Activated CD8-positive, alpha-beta T cell treated with anti-CD3 and anti-CD28 coated beads for 36 hours (primary cell): ENCODE data around the gene P3H3. TPM values are rescaled to one million over a fixed set of nuclear protein-coding genes. Genes with fewer than 3 reads are reported as not detected.

Experiments used
- ATAC-seq: fragments of 200-7000 bp; cut with Tn5 transposase; one replicate; pipeline ENCODE4 v1.10.0; 2021; ENCODE audit warnings: mild to moderate bottlenecking, moderate library complexity
- CTCF ChIA-PET: fragments of 350-600 bp; sonication (Branson Sonifier 250); formaldehyde crosslinking; loops from one replicate; lab custom pipeline; 2021; ENCODE audit warnings: antibody characterized with exemption; lab: Charles Lee
- POLR2A ChIA-PET: fragments of 350-600 bp; sonication (Branson Sonifier 250); formaldehyde crosslinking; loops from one replicate; lab custom pipeline; 2021; ENCODE audit warnings: antibody characterized with exemption; lab: Charles Lee
- DNase-seq: peaks from one replicate; pipeline ENCODE4 v3.0.0-alpha.2; 2020
- H3K27ac Mint-ChIP-seq: one replicate; pipeline ENCODE4 v1.8.0; 2021; ENCODE audit warnings: mild to moderate bottlenecking, mixed read lengths
- H3K27me3 Mint-ChIP-seq: one replicate; pipeline ENCODE4 v1.8.0; 2021; ENCODE audit warnings: mixed read lengths
- H3K36me3 Mint-ChIP-seq: one replicate; pipeline ENCODE4 v1.8.0; 2021; ENCODE audit warnings: low read depth, mixed read lengths
- H3K4me1 Mint-ChIP-seq: one replicate; pipeline ENCODE4 v1.8.0; 2021; ENCODE audit warnings: low read depth, mixed read lengths
- H3K4me3 Mint-ChIP-seq: one replicate; pipeline ENCODE4 v1.8.0; 2021; ENCODE audit warnings: mild to moderate bottlenecking, moderate library complexity, mixed read lengths
- H3K9me3 Mint-ChIP-seq: one replicate; pipeline ENCODE4 v1.8.0; 2021; ENCODE audit warnings: mixed read lengths
- CTCF ChIP-seq: fragments of 200-600 bp; IDR thresholded peaks from one replicate; pipeline ENCODE4 v1.8.0; 2022; ENCODE audit warnings: antibody characterized with exemption, mild to moderate bottlenecking
- intact Hi-C: fragments of 100-400 bp; cut with micrococcal nuclease; formaldehyde crosslinking; loops from one replicate; pipeline ENCODE4 v1.10.0; 2022
- total RNA-seq, 2 experiments: library from RNA; stranded (reverse); gene quantifications; one replicate each; pipeline ENCODE4 v1.2.3, GENCODE V29; 2021

The P3H3 gene
- total RNA-seq, 2 experiments from 2014 or later: 2.1 to 2.3 TPM

- CTCF ChIA-PET: interaction anchor here (0.6 to 17.9 kb wide), 7 partner anchors 9 to 209 kb away, joined by 3 to 341 read pairs (median 10); partner anchors contain the start of genes CDCA3, MLF2 and USP5
- Mint-ChIP-seq H3K27me3 (peaks cover 61% of the 10 kb centered on the region), H3K4me1 (peaks cover 20% of the 10 kb centered on the region), H3K9me3 (no peaks in the 10 kb centered on the region), H3K27ac (no peak overlapping the region), H3K36me3 (no peaks in the 10 kb centered on the region), H3K4me3 (peak overlapping the region; percentile 34)
- intact Hi-C loops: loop anchor here (5.0 kb wide), 2 partner anchors 45 to 75 kb away; partner anchors contain the start of gene MLF2
- peak; percentile 75 for DNase-seq
- ATAC-seq: peak; percentile 43
- TF ChIP-seq CTCF: no peak
- POLR2A ChIA-PET: interaction anchor here (0.9 to 2.6 kb wide), 4 partner anchors 26 to 74 kb away, joined by 3 to 16 read pairs (median 5); partner anchors contain the start of genes LAG3, MLF2 and TPI1
These were observed 733 bp upstream of the P3H3 start for GRCh38 chr12:6827437-6827911.

- Mint-ChIP-seq H3K36me3 (no peaks in the 10 kb centered on the region), H3K27ac (peak overlapping the region; percentile 77), H3K27me3 (peaks cover 51% of the 10 kb centered on the region), H3K4me3 (peak overlapping the region; percentile 79), H3K4me1 (peaks cover 20% of the 10 kb centered on the region), H3K9me3 (no peaks in the 10 kb centered on the region)
- DNase-seq (peak; percentile 59), ATAC-seq (peak; percentile 41)
- no peak for TF ChIP-seq CTCF
- CTCF ChIA-PET: interaction anchor here (0.6 to 17.9 kb wide), 11 partner anchors 10 to 211 kb away, joined by 3 to 341 read pairs (median 4); partner anchors contain the start of genes CDCA3, COPS7A, MLF2 and PTMS
- POLR2A ChIA-PET: interaction anchor here (1.0 to 2.6 kb wide), 7 partner anchors 22 to 105 kb away, joined by 3 to 16 read pairs (median 6); partner anchors contain the start of genes CDCA3, COPS7A, MLF2 and TPI1
- intact Hi-C loops: loop anchor here (5.0 kb wide), 2 partner anchors 47 to 77 kb away; partner anchors contain the start of gene MLF2
These were observed 751 bp downstream of the P3H3 start for GRCh38 chr12:6828781-6829535.

GRCh38 chr12:6829536-6830220, 1.5 kb downstream of the P3H3 start:
- no peak for ATAC-seq
- Mint-ChIP-seq H3K27ac (peak overlapping the region; percentile 77), H3K36me3 (no peaks in the 10 kb centered on the region), H3K27me3 (peaks cover 46% of the 10 kb centered on the region), H3K4me3 (peak overlapping the region; percentile 79), H3K9me3 (no peaks in the 10 kb centered on the region), H3K4me1 (peaks cover 25% of the 10 kb centered on the region)
- ChIA-PET POLR2A (interaction anchor here (1.0 to 2.6 kb wide), 6 partner anchors 22 to 106 kb away, joined by 3 to 16 read pairs (median 6); partner anchors contain the start of genes CDCA3, COPS7A and MLF2), CTCF (interaction anchor here (0.6 to 17.9 kb wide), 10 partner anchors 10 to 145 kb away, joined by 3 to 341 read pairs (median 5); partner anchors contain the start of genes CDCA3, COPS7A, MLF2 and PTMS)
- DNase-seq: no peak
- TF ChIP-seq CTCF: no peak
- intact Hi-C loops: loop anchor here (5.0 kb wide), 2 partner anchors 47 to 77 kb away; partner anchors contain the start of gene MLF2

- ChIA-PET CTCF (interaction anchor here (0.9 to 17.9 kb wide), 7 partner anchors 17 to 146 kb away, joined by 3 to 341 read pairs (median 5); partner anchors contain the start of genes CDCA3, MLF2, PTMS and SPSB2), POLR2A (interaction anchor here (0.7 to 1.5 kb wide), 5 partner anchors 22 to 141 kb away, joined by 3 to 5 read pairs (median 4); partner anchors contain the start of genes TPI1, USP5 and ZNF384)
- Mint-ChIP-seq H3K9me3 (no peaks in the 10 kb centered on the region), H3K27me3 (peaks cover 39% of the 10 kb centered on the region), H3K4me3 (peak overlapping the region; percentile 79), H3K36me3 (no peaks in the 10 kb centered on the region), H3K4me1 (peaks cover 27% of the 10 kb centered on the region), H3K27ac (no peak overlapping the region)
- no peak for DNase-seq
- no peak for TF ChIP-seq CTCF
- ATAC-seq: no peak
- intact Hi-C loops: no loop called here
These were observed 2.2 kb downstream of the P3H3 start for GRCh38 chr12:6830286-6830890.
